Stimulated activated naive CD8-positive, alpha-beta T cell treated with anti-CD3 and anti-CD28 coated beads, Interleukin-15, Interleukin-2, amounts not matched to agents 100 ng/mL and 50 ng/mL, for 24 hours (primary cell): Measurements from ENCODE around the gene TMEM233.
A peak's percentile ranks its signal among the peaks of the same experiment; 100 is the strongest.
"Not testable (repeated sequence)": the region's sequence is repeated elsewhere in the genome, so short reads cannot be mapped to it uniquely, and the experiment has no call there.

ENCODE experiments used
- H3K27ac Mint-ChIP-seq: one replicate; pipeline ENCODE4 v1.8.0; 2021; ENCODE audit warnings: mild to moderate bottlenecking, mixed read lengths
- H3K27me3 Mint-ChIP-seq: one replicate; pipeline ENCODE4 v1.8.0; 2021; ENCODE audit warnings: mixed read lengths
- H3K36me3 Mint-ChIP-seq: one replicate; pipeline ENCODE4 v1.8.0; 2021; ENCODE audit warnings: low read depth, mixed read lengths
- H3K4me1 Mint-ChIP-seq: one replicate; pipeline ENCODE4 v1.8.0; 2021; ENCODE audit warnings: low read depth, mixed read lengths
- H3K4me3 Mint-ChIP-seq: one replicate; pipeline ENCODE4 v1.8.0; 2021; ENCODE audit warnings: mild to moderate bottlenecking, mixed read lengths
- H3K9me3 Mint-ChIP-seq: one replicate; pipeline ENCODE4 v1.8.0; 2021; ENCODE audit warnings: mixed read lengths

TMEM233 gene

GRCh38 chr12:119594399-119594730 is 791 bp downstream of the TMEM233 start:
- Mint-ChIP-seq H3K9me3 (no peaks in the 10 kb centered on the region), H3K4me1 (peaks cover 17% of the 10 kb centered on the region), H3K27me3 (peaks cover 85% of the 10 kb centered on the region), H3K4me3 (no peak overlapping the region), H3K27ac (no peak overlapping the region), H3K36me3 (no peaks in the 10 kb centered on the region)

- peaks cover 17% of the 10 kb centered on the region for H3K4me1 Mint-ChIP-seq
- no peaks in the 10 kb centered on the region for H3K36me3 Mint-ChIP-seq
- H3K27me3 Mint-ChIP-seq: peaks cover 84% of the 10 kb centered on the region
- H3K9me3 Mint-ChIP-seq: no peaks in the 10 kb centered on the region
- no peak overlapping the region for H3K27ac Mint-ChIP-seq
- peak overlapping the region; percentile 4 for H3K4me3 Mint-ChIP-seq
Measured at GRCh38 chr12:119594772-119595445, 1.3 kb downstream of the TMEM233 start.

DNA sequence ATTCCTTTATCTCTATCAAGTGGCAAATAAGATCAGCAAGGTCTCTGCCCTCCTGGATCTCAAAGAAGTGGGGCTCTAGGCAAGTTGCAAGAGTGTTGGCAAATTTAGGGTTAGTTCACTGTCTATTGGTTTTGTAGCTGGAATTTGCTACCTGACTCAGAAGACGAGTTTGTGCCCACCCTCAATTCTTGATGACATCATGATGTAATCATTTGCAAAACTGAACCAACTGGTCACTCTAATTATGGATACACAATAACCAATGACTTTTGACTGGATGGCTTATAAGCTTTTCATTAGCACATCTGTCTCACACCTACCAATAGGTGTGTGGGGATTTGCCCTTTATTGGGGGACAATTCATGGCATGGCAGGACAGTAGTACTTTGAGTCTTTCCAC is 4.6 kb downstream of the TMEM233 start:
- no peak overlapping the region for H3K4me3 Mint-ChIP-seq
- no peaks in the 10 kb centered on the region for H3K36me3 Mint-ChIP-seq
- H3K9me3 Mint-ChIP-seq: no peaks in the 10 kb centered on the region
- H3K27ac Mint-ChIP-seq: no peak overlapping the region
- H3K4me1 Mint-ChIP-seq: peaks cover 17% of the 10 kb centered on the region
- peaks cover 77% of the 10 kb centered on the region for H3K27me3 Mint-ChIP-seq

DNA sequence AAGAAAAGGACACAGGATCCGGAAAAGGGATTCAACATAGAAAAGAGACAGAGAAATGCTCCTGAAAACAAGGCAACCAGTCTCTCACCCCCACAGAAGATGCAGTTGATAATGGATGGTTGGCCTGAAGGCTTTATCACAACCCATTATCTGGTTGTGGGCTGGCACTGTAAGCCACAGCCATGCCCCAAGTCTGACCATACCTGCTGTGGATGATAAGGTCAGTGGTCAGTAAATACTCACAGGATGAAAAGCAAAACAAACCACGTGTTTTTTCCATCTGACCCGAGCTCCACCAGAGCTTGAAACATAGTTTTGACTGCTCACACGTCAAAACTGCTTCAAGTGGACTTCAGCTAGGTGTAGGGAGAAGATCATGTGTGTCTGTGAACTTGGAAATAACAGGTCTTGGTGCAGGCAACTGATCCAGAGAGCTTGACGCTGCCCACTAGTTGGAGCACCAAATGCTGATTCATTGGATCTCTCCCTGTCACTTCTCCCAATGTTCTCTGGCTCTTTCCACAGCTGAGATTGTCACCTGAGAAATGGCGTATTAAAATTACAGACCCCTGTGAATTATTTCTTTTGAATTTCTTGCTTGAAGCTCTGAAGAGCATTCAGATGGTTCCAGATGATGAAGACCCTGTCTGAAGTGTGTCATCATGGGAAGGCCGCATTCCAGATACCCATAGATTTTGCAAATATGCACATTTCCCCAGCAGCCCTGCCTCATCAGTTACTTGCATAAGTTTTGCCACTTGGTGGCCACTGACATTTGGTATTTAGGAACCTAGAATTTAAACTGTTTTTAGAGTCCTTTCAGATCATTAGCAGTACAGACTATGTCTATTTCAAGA is 8.5 kb downstream of the TMEM233 start:
- no peaks in the 10 kb centered on the region for H3K36me3 Mint-ChIP-seq
- no peak overlapping the region for H3K4me3 Mint-ChIP-seq
- no peak overlapping the region for H3K27ac Mint-ChIP-seq
- no peaks in the 10 kb centered on the region for H3K9me3 Mint-ChIP-seq
- no peaks in the 10 kb centered on the region for H3K4me1 Mint-ChIP-seq
- peaks cover 61% of the 10 kb centered on the region for H3K27me3 Mint-ChIP-seq

DNA sequence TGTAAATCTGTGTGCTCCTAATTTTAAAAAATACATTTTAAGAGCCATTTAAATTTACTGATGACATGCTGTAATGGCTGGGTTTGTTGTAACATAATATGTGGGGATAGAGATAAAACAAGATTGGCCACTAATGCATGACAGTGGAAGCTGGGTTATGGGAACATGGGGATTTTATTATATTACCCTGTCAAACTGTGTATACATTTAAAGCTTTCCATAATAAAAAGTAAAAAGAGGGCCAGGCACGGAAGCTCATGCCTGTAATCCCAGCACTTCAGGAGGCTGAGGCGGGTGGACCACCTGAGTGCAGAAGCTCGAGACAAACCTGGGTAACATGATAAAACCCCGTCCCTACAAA is 9.1 kb downstream of the TMEM233 start:
- Mint-ChIP-seq H3K27me3 (peaks cover 61% of the 10 kb centered on the region), H3K4me1 (no peaks in the 10 kb centered on the region), H3K27ac (no peak overlapping the region), H3K4me3 (no peak overlapping the region), H3K9me3 (no peaks in the 10 kb centered on the region), H3K36me3 (no peaks in the 10 kb centered on the region)

- no peak overlapping the region for H3K4me3 Mint-ChIP-seq
- H3K4me1 Mint-ChIP-seq: no peaks in the 10 kb centered on the region
- H3K27me3 Mint-ChIP-seq: peaks cover 51% of the 10 kb centered on the region
- no peaks in the 10 kb centered on the region for H3K36me3 Mint-ChIP-seq
- H3K27ac Mint-ChIP-seq: no peak overlapping the region
- H3K9me3 Mint-ChIP-seq: peaks cover 1% of the 10 kb centered on the region
Measured at GRCh38 chr12:119603767-119604166, 10.2 kb downstream of the TMEM233 start.

GRCh38 chr12:119609358-119609757 is 15.8 kb downstream of the TMEM233 start:
- peaks cover 36% of the 10 kb centered on the region for H3K27me3 Mint-ChIP-seq
- no peak overlapping the region for H3K27ac Mint-ChIP-seq
- H3K36me3 Mint-ChIP-seq: no peaks in the 10 kb centered on the region
- peaks cover 10% of the 10 kb centered on the region for H3K9me3 Mint-ChIP-seq
- H3K4me3 Mint-ChIP-seq: no peak overlapping the region
- H3K4me1 Mint-ChIP-seq: no peaks in the 10 kb centered on the region

- Mint-ChIP-seq H3K36me3 (no peaks in the 10 kb centered on the region), H3K4me3 (no peak overlapping the region), H3K27ac (no peak overlapping the region), H3K4me1 (no peaks in the 10 kb centered on the region), H3K9me3 (peaks cover 16% of the 10 kb centered on the region), H3K27me3 (peaks cover 42% of the 10 kb centered on the region)
Measured at GRCh38 chr12:119613319-119613936, 19.9 kb downstream of the TMEM233 start.

DNA sequence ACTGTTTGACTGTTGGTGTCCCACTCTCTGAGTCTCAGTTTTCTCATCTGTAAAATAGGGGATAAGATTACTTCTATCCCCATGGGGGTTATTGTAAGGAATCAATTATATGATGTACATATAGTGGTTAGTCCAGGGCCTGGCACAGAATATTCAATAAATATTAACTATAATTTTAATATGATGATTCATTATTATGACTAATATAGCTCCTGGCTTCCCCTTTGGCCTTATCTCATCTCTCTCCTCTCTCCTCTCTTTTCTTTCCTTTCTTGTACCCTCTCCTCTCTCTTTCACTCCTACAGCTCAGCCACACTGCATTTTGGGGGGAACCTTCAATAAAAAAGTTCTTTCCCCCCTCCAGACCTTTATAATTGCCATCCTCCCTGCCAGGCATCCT is 21.1 kb downstream of the TMEM233 start:
- H3K9me3 Mint-ChIP-seq: peaks cover 14% of the 10 kb centered on the region
- peaks cover 49% of the 10 kb centered on the region for H3K27me3 Mint-ChIP-seq
- H3K4me1 Mint-ChIP-seq: no peaks in the 10 kb centered on the region
- H3K36me3 Mint-ChIP-seq: no peaks in the 10 kb centered on the region
- no peak overlapping the region for H3K27ac Mint-ChIP-seq
- H3K4me3 Mint-ChIP-seq: no peak overlapping the region

GRCh38 chr12:119615518-119616475 is 22.2 kb downstream of the TMEM233 start:
- H3K4me1 Mint-ChIP-seq: no peaks in the 10 kb centered on the region
- H3K9me3 Mint-ChIP-seq: peaks cover 9% of the 10 kb centered on the region
- H3K27ac Mint-ChIP-seq: no peak overlapping the region
- H3K36me3 Mint-ChIP-seq: no peaks in the 10 kb centered on the region
- H3K4me3 Mint-ChIP-seq: no peak overlapping the region
- peaks cover 48% of the 10 kb centered on the region for H3K27me3 Mint-ChIP-seq

- not testable (repeated sequence) for H3K4me1 Mint-ChIP-seq, H3K27ac Mint-ChIP-seq, H3K4me3 Mint-ChIP-seq, H3K36me3 Mint-ChIP-seq, H3K9me3 Mint-ChIP-seq
- peaks cover 58% of the 10 kb centered on the region for H3K27me3 Mint-ChIP-seq
Measured at GRCh38 chr12:119618328-119618896, 24.8 kb downstream of the TMEM233 start.

DNA sequence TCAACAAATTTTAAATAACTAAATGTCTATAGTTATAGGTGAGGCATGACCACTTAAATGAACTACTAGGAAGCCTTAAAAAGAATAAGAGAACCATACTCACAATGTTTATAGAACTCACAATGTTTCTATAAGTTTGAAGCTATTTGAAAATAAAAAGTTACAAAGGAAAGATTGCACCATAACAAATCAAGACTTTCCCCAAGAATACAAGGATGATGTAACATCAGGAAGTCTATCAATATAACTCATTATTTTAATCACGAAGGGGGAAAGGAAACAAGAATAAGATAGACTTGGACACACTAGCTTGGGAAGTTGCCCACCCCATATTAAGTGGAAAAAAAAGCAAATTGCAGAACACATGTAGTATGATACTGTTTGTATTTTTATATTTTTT is 26.9 kb downstream of the TMEM233 start:
- H3K36me3 Mint-ChIP-seq: no peaks in the 10 kb centered on the region
- H3K27me3 Mint-ChIP-seq: peaks cover 63% of the 10 kb centered on the region
- H3K4me1 Mint-ChIP-seq: no peaks in the 10 kb centered on the region
- H3K4me3 Mint-ChIP-seq: no peak overlapping the region
- peaks cover 9% of the 10 kb centered on the region for H3K9me3 Mint-ChIP-seq
- no peak overlapping the region for H3K27ac Mint-ChIP-seq

- H3K36me3 Mint-ChIP-seq: no peaks in the 10 kb centered on the region
- no peak overlapping the region for H3K27ac Mint-ChIP-seq
- peaks cover 8% of the 10 kb centered on the region for H3K9me3 Mint-ChIP-seq
- no peak overlapping the region for H3K4me3 Mint-ChIP-seq
- H3K27me3 Mint-ChIP-seq: peaks cover 57% of the 10 kb centered on the region
- no peaks in the 10 kb centered on the region for H3K4me1 Mint-ChIP-seq
Measured at GRCh38 chr12:119621878-119622277, 28.3 kb downstream of the TMEM233 start.

- Mint-ChIP-seq H3K4me1 (no peaks in the 10 kb centered on the region), H3K27ac (no peak overlapping the region), H3K4me3 (no peak overlapping the region), H3K27me3 (peaks cover 48% of the 10 kb centered on the region), H3K36me3 (no peaks in the 10 kb centered on the region), H3K9me3 (no peaks in the 10 kb centered on the region)
Measured at GRCh38 chr12:119624966-119625365, 31.4 kb downstream of the TMEM233 start.
